Erythroblast (primary cell): Measurements from ENCODE around the gene RAB39B.

Experiments used
- GATA1 ChIP-seq: IDR thresholded peaks from 2 replicates; pipeline ENCODE4 v1.6.1; 2011; ENCODE audit warnings: low read depth, mild to moderate bottlenecking, control low read depth, low read length, moderate library complexity
- POLR2A ChIP-seq: IDR thresholded peaks from 2 replicates; pipeline ENCODE4 v1.6.1; 2011; ENCODE audit warnings: mild to moderate bottlenecking, low read length

DNA sequence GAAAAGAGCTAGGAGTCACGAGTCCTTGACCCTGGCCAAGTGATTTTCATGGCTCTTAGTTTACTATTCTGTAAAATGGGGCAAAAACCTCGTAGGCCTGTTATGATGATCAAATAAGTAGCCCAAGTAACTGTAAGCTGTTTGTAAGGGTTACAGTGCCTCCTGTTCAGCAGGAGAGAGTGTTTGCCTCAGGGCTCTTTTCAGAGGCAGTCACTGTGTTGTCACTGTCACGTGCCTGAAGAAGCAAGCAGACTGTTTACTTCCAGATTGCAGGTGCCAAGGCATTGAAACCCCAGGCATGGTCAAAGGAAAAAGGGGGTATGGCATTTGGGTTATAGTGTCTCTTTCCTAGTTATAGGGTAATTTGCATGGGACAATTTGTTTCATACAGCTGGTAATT, 4.5 kb downstream of the RAB39B start:
- TF ChIP-seq POLR2A (no peak), GATA1 (no peak)
